Tibial nerve (tissue), 3 donors: ENCODE results near the gene NIPBL.

Experiments
- CTCF ChIP-seq, 5 experiments: fragments of 200-600 bp in 3 of 5; fragments of 450-650 bp in 2 of 5; sonication (generic) in 3 of 5; IDR thresholded peaks; one replicate each; pipeline ENCODE4 v1.5.1; 2016 to 2019; ENCODE audit warnings: antibody characterized with exemption in 5 of 5, mild to moderate bottlenecking in 3 of 5, moderate library complexity in 2 of 5
- POLR2A ChIP-seq, 2 donors: fragments of 450-650 bp; IDR thresholded peaks; one replicate each; pipeline ENCODE4 v1.6.1; 2017; ENCODE audit warnings: antibody characterized with exemption in 2 of 2, mild to moderate bottlenecking in 2 of 2, moderate library complexity in 2 of 2

DNA sequence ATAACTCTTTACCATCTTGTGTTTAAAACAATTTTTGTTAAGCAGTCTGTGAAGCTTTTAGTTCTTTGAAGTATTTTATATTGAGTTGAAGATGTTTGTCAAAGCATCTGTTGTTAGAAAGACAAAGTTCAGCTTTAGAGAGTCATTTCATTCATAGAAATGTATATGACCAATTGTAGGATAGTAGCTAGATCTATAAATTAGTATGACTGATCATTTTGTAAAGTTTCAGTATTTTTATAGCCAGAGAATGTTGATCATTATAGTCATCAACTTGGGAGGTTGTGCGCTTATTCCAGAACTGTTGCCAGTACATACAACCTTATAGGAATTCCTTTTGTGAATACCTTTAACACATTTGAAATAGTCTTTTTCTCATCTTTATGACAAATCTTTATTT lies 5.2 kb downstream of the NIPBL start:
- TF ChIP-seq POLR2A (IDR thresholded peaks at IDR 0.05) (no peak), CTCF (IDR thresholded peaks at IDR 0.05) (no peak)
